G401 (cell line): Measurements from ENCODE around the gene GMDS. TPM values are rescaled to one million over a fixed set of nuclear protein-coding genes. Genes with fewer than 3 reads are reported as not detected.
A peak's percentile ranks its signal among the peaks of the same experiment; 100 is the strongest.

ENCODE experiments used
- DNase-seq: peaks from one replicate; pipeline ENCODE4 v3.0.0-alpha.2; 2015; ENCODE audit warnings: low spot score
- in situ Hi-C: cut with HindIII; loops from 2 replicates; pipeline ENCODE4 v1.10.0; 2016; ENCODE audit warnings: low sequenced_read_pairs, mixed read lengths
- total RNA-seq: library from RNA; depleted of rRNA; stranded (reverse); fragments of >200 nt; shearing (Covaris generic); gene quantifications from 2 replicates; pipeline ENCODE4 v1.2.3, GENCODE V29; 2014

Gene GMDS
- total RNA-seq, 1 experiment from 2014 or later = 5.8 TPM

GRCh38 chr6:1617466-1618310 is 627.7 kb downstream of the GMDS start:
- no peak for DNase-seq
- in situ Hi-C loops = no loop called here

- DNase-seq = no peak
- in situ Hi-C loops = no loop called here
Measured at GRCh38 chr6:1616701-1617463, 628.5 kb downstream of the GMDS start.

GRCh38 chr6:1615853-1616420 is 629.5 kb downstream of the GMDS start:
- in situ Hi-C loops = no loop called here
- DNase-seq = no peak

GRCh38 chr6:1615151-1615852 is 630.1 kb downstream of the GMDS start:
- in situ Hi-C loops = no loop called here
- no peak for DNase-seq

GRCh38 chr6:1614448-1615150 is 630.8 kb downstream of the GMDS start:
- no peak for DNase-seq
- in situ Hi-C loops = no loop called here

- in situ Hi-C loops = no loop called here
Measured at GRCh38 chr6:1613688-1614447, 631.5 kb downstream of the GMDS start.

GRCh38 chr6:1613346-1613687 is 632.1 kb downstream of the GMDS start:
- DNase-seq = no peak
- in situ Hi-C loops = no loop called here

More at GRCh38 chr6:1613688-1614447, 631.5 kb downstream of the GMDS start:
- no peak for DNase-seq

- DNase-seq = no peak
- in situ Hi-C loops = no loop called here
Measured at GRCh38 chr6:1612974-1613306, 632.5 kb downstream of the GMDS start.

- no peak for DNase-seq
- in situ Hi-C loops = no loop called here
Measured at GRCh38 chr6:1612299-1612973, 633.0 kb downstream of the GMDS start.

- in situ Hi-C loops = no loop called here
- no peak for DNase-seq
Measured at GRCh38 chr6:1611572-1612298, 633.7 kb downstream of the GMDS start.

- in situ Hi-C loops = no loop called here
- DNase-seq = no peak
Measured at GRCh38 chr6:1611322-1611571, 634.2 kb downstream of the GMDS start.

- in situ Hi-C loops = no loop called here
- DNase-seq = peak; percentile 18
Measured at GRCh38 chr6:1610497-1611321, 634.7 kb downstream of the GMDS start.

GRCh38 chr6:1609648-1610496 is 635.5 kb downstream of the GMDS start, which contains the start of gene FOXC1:
Gene FOXC1, plus strand, starts transcription at chr6:1609915. Its CDS starts 531 bp downstream, at chr6:1610446.
- in situ Hi-C loops = no loop called here
- peak; percentile 47 for DNase-seq

GRCh38 chr6:1609041-1609647 is 636.3 kb downstream of the GMDS start:
- in situ Hi-C loops = no loop called here
- DNase-seq = no peak

- DNase-seq = no peak
- in situ Hi-C loops = no loop called here
Measured at GRCh38 chr6:1608222-1609040, 637.0 kb downstream of the GMDS start.
